Kidney tubule cell (primary cell): ENCODE measurements around the gene IER3IP1.
A peak's percentile ranks its signal among the peaks of the same experiment; 100 is the strongest.
"Not testable (repeated sequence)": the region's sequence is repeated elsewhere in the genome, so short reads cannot be mapped to it uniquely, and the experiment has no call there.

Source experiments
- DNase-seq: peaks from one replicate; pipeline ENCODE4 v3.0.0-alpha.2; 2018; ENCODE audit warnings: low spot score

The IER3IP1 gene

GRCh38 chr18:47158404-47158803, 17.8 kb downstream of the IER3IP1 start:
- DNase-seq, result not testable (repeated sequence)

GRCh38 chr18:47151439-47151838, 24.7 kb downstream of the IER3IP1 start:
- DNase-seq, result no peak

- peak; percentile 3 for DNase-seq
These were observed 25.3 kb downstream of the IER3IP1 start for GRCh38 chr18:47150824-47151366.

- DNase-seq, result peak; percentile 83
These were observed 25.9 kb downstream of the IER3IP1 start, which contains the start of gene HDHD2 for GRCh38 chr18:47150029-47150823. TSS of gene HDHD2 (minus strand) at chr18:47150500. CDS start at chr18:47136439, 14,061 bp downstream.

- peak; percentile 23 for DNase-seq
These were observed 26.6 kb downstream of the IER3IP1 start for GRCh38 chr18:47149457-47150028.

GRCh38 chr18:47146206-47146605, 30.0 kb downstream of the IER3IP1 start:
- DNase-seq, result no peak

- no peak for DNase-seq
These were observed 32.2 kb downstream of the IER3IP1 start for GRCh38 chr18:47143899-47144485.

- no peak for DNase-seq
These were observed 33.0 kb downstream of the IER3IP1 start for GRCh38 chr18:47143153-47143552.

GRCh38 chr18:47141289-47141688, 34.9 kb downstream of the IER3IP1 start:
- no peak for DNase-seq

- no peak for DNase-seq
These were observed 55.0 kb downstream of the IER3IP1 start for GRCh38 chr18:47121146-47121545.

- DNase-seq, result no peak
These were observed 55.7 kb downstream of the IER3IP1 start for GRCh38 chr18:47120428-47120827.

- DNase-seq, result no peak
These were observed 57.2 kb downstream of the IER3IP1 start for GRCh38 chr18:47118981-47119380.

GRCh38 chr18:47115205-47115604, 61.0 kb downstream of the IER3IP1 start:
- DNase-seq, result no peak

GRCh38 chr18:47113796-47114540, 62.2 kb downstream of the IER3IP1 start:
- DNase-seq, result peak; percentile 2

GRCh38 chr18:47110492-47111274, 65.5 kb downstream of the IER3IP1 start:
- peak; percentile 1 for DNase-seq

GRCh38 chr18:47109720-47110119, 66.4 kb downstream of the IER3IP1 start:
- no peak for DNase-seq

- DNase-seq, result no peak
These were observed 67.2 kb downstream of the IER3IP1 start for GRCh38 chr18:47108998-47109405.

GRCh38 chr18:47108373-47108772, 67.8 kb downstream of the IER3IP1 start:
- DNase-seq, result no peak
